ENCODE measurements around the gene PSRC1. TPM values are rescaled to one million over a fixed set of nuclear protein-coding genes. Genes with fewer than 3 reads are reported as not detected.
"Not testable (repeated sequence)": the region's sequence is repeated elsewhere in the genome, so short reads cannot be mapped to it uniquely, and the experiment has no call there.

Gene PSRC1
- total and polyA plus RNA-seq, 2 donors from 2014 or later: 3.5 to 4.2 TPM

- no peak overlapping the region for H3K4me3 ChIP-seq (ENCODE audit: low read length in 3 of 3)
- intact Hi-C loops (cut with DNase I): no loop called here
- no peak for TF ChIP-seq CTCF (IDR thresholded peaks at IDR 0.05; ENCODE audit: borderline replicate concordance, extremely low read depth, insufficient read depth)
- H3K9me3 ChIP-seq (ENCODE audit: control insufficient read depth in 2 of 3, insufficient read depth in 1 of 3, low read length in 3 of 3): no peaks in the 10 kb centered on the region
- DNase-seq: no peak
- H3K36me3 ChIP-seq (ENCODE audit: control insufficient read depth in 2 of 3, insufficient read depth in 3 of 3, low read length in 3 of 3): no peaks in the 10 kb centered on the region
- no peaks in the 10 kb centered on the region for H3K4me1 ChIP-seq (ENCODE audit: control insufficient read depth in 2 of 3, insufficient read depth in 2 of 3, low read depth in 1 of 3, low read length in 3 of 3)
- no peak overlapping the region for H3K9ac ChIP-seq (ENCODE audit: low read length in 3 of 3)
- no peaks in the 10 kb centered on the region for H3K27me3 ChIP-seq (ENCODE audit: control insufficient read depth, insufficient read depth, low read length)
- no peak for FAIRE-seq
- H3K27ac ChIP-seq (ENCODE audit: low read depth in 2 of 2, low read length in 2 of 2): no peak overlapping the region
Measured at GRCh38 chr1:109290998-109291397, 8.1 kb upstream of the PSRC1 start.

GRCh38 chr1:109290137-109290536, 7.2 kb upstream of the PSRC1 start:
- Histone ChIP-seq H3K9me3 (ENCODE audit: control insufficient read depth in 2 of 3, insufficient read depth in 1 of 3, low read length in 3 of 3) (no peaks in the 10 kb centered on the region), H3K27ac (ENCODE audit: low read depth in 2 of 2, low read length in 2 of 2) (no peak overlapping the region), H3K4me3 (ENCODE audit: low read length in 3 of 3) (no peak overlapping the region), H3K27me3 (ENCODE audit: control insufficient read depth, insufficient read depth, low read length) (no peaks in the 10 kb centered on the region), H3K36me3 (ENCODE audit: control insufficient read depth in 2 of 3, insufficient read depth in 3 of 3, low read length in 3 of 3) (no peaks in the 10 kb centered on the region), H3K4me1 (ENCODE audit: control insufficient read depth in 2 of 3, insufficient read depth in 2 of 3, low read depth in 1 of 3, low read length in 3 of 3) (no peaks in the 10 kb centered on the region), H3K9ac (ENCODE audit: low read length in 3 of 3) (no peak overlapping the region)
- DNase-seq: no peak
- no peak for FAIRE-seq
- TF ChIP-seq CTCF (IDR thresholded peaks at IDR 0.05; ENCODE audit: borderline replicate concordance, extremely low read depth, insufficient read depth): no peak
- intact Hi-C loops (cut with DNase I): no loop called here

GRCh38 chr1:109286762-109287161, 3.8 kb upstream of the PSRC1 start:
- intact Hi-C loops (cut with DNase I); H3K9me3 ChIP-seq (ENCODE audit: control insufficient read depth in 2 of 3, insufficient read depth in 1 of 3, low read length in 3 of 3); H3K27ac ChIP-seq (ENCODE audit: low read depth in 2 of 2, low read length in 2 of 2); FAIRE-seq; H3K4me3 ChIP-seq (ENCODE audit: low read length in 3 of 3); H3K4me1 ChIP-seq (ENCODE audit: control insufficient read depth in 2 of 3, insufficient read depth in 2 of 3, low read depth in 1 of 3, low read length in 3 of 3); H3K9ac ChIP-seq (ENCODE audit: low read length in 3 of 3); H3K36me3 ChIP-seq (ENCODE audit: control insufficient read depth in 2 of 3, insufficient read depth in 3 of 3, low read length in 3 of 3); H3K27me3 ChIP-seq (ENCODE audit: control insufficient read depth, insufficient read depth, low read length); DNase-seq: not testable (repeated sequence)

- Histone ChIP-seq H3K36me3 (ENCODE audit: control insufficient read depth in 2 of 3, insufficient read depth in 3 of 3, low read length in 3 of 3) (no peaks in the 10 kb centered on the region), H3K4me1 (ENCODE audit: control insufficient read depth in 2 of 3, insufficient read depth in 2 of 3, low read depth in 1 of 3, low read length in 3 of 3) (peaks cover 0 to 9% (median 6%) of the 10 kb centered on the region in 3 donors), H3K9ac (ENCODE audit: low read length in 3 of 3) (peak overlapping the region; percentile 61 to 94 (median 63)), H3K27ac (ENCODE audit: low read depth in 2 of 2, low read length in 2 of 2) (peak overlapping the region; percentile 77 to 93), H3K9me3 (ENCODE audit: control insufficient read depth in 2 of 3, insufficient read depth in 1 of 3, low read length in 3 of 3) (no peaks in the 10 kb centered on the region), H3K4me3 (ENCODE audit: low read length in 3 of 3) (peak overlapping the region; percentile 69 to 89 (median 86)), H3K27me3 (ENCODE audit: control insufficient read depth, insufficient read depth, low read length) (no peaks in the 10 kb centered on the region)
- intact Hi-C loops (cut with DNase I): no loop called here
- no peak for TF ChIP-seq CTCF (IDR thresholded peaks at IDR 0.05; ENCODE audit: borderline replicate concordance, extremely low read depth, insufficient read depth)
- FAIRE-seq: no peak
- DNase-seq: peak in 1 of 5 donors; percentile 39
Measured at GRCh38 chr1:109283748-109284600, 1.0 kb upstream of the PSRC1 start.
